Heart left ventricle (tissue), 16 donors: ENCODE measurements around the gene OR10G2. TPM values are rescaled to one million over a fixed set of nuclear protein-coding genes. Genes with fewer than 3 reads are reported as not detected.
"Not testable (repeated sequence)": the region's sequence is repeated elsewhere in the genome, so short reads cannot be mapped to it uniquely, and the experiment has no call there.

ENCODE experiments used
- ATAC-seq, 4 donors: fragments of 200-7000 bp; cut with Tn5 transposase; one replicate each; pipeline ENCODE4 v1.9.1; 2020 to 2022; ENCODE audit warnings: moderate library complexity in 4 of 4, mild to moderate bottlenecking in 3 of 4, moderate number of reproducible peaks in 1 of 4
- DNase-seq, 5 donors: peaks; one replicate each; pipeline ENCODE4 v3.0.0-alpha.2; 2020
- H3K27ac ChIP-seq, 12 donors: fragments of 200-600 bp; sonication (generic) in 4 of 12; one replicate each; pipeline versions ENCODE4 v1.5.0 to v1.8.0; 2016 to 2022; ENCODE audit warnings: mild to moderate bottlenecking in 2 of 12
- H3K27me3 ChIP-seq, 9 donors: fragments of 200-600 bp; sonication (generic) in 2 of 9; one replicate each; pipeline versions ENCODE4 v1.5.1 to v1.8.0; 2016 to 2022; ENCODE audit warnings: mild to moderate bottlenecking in 3 of 9
- H3K36me3 ChIP-seq, 9 donors: fragments of 200-600 bp; sonication (generic) in 2 of 9; one replicate each; pipeline versions ENCODE4 v1.5.0 to v1.8.0; 2018 to 2022; ENCODE audit warnings: mild to moderate bottlenecking in 2 of 9
- H3K4me1 ChIP-seq, 12 donors: fragments of 200-600 bp; sonication (generic) in 4 of 12; one replicate each; pipeline versions ENCODE4 v1.5.0 to v1.8.0; 2016 to 2022; ENCODE audit warnings: mild to moderate bottlenecking in 3 of 12
- H3K4me3 ChIP-seq, 12 donors: fragments of 200-600 bp; sonication (generic) in 4 of 12; one replicate each; pipeline versions ENCODE4 v1.5.0 to v1.8.0; 2017 to 2022; ENCODE audit warnings: mild to moderate bottlenecking in 9 of 12, moderate library complexity in 4 of 12
- H3K9me3 ChIP-seq, 12 donors: fragments of 200-600 bp; sonication (generic) in 4 of 12; one replicate each; pipeline versions ENCODE4 v1.5.0 to v1.8.0; 2016 to 2022; ENCODE audit warnings: mild to moderate bottlenecking in 1 of 12
- POLR2A ChIP-seq, 2 donors: fragments of 450-650 bp; IDR thresholded peaks; one replicate each; pipeline ENCODE4 v1.6.1; 2017; ENCODE audit warnings: antibody characterized with exemption in 2 of 2, mild to moderate bottlenecking in 2 of 2, moderate library complexity in 2 of 2
- WGBS, 4 donors: extraction: QIAGEN DNeasy Blood & Tissue Kit in 2 of 4; methylation state at CpG; one replicate each; pipeline versions ENCODE4 v1.1.5 to v1.1.7; 2013 to 2018; 5-methylcytosine and 5-hydroxymethylcytosine counted together
- intact Hi-C, 10 donors: fragments of 100-400 bp; cut with DNase I; formaldehyde crosslinking; loops; one replicate each; pipeline versions ENCODE4 v1.11.1 to v1.14.2; 2022
- polyA plus RNA-seq, 2 donors: library from polyadenylated mRNA; stranded (reverse); fragments of 200-250 nt; gene quantifications; one replicate each; pipeline ENCODE4 v1.2.3, GENCODE V29; 2013
- total RNA-seq, 9 donors: library from RNA; depleted of rRNA in 2 of 9; stranded (reverse); fragments of >200 nt in 2 of 9; fragmentation: NEBNext Ultra II Directional in 3 of 9; extraction: Animal tissue kit (Norgen Biotek cat#: 25700) in 3 of 9; gene quantifications; one replicate each; pipeline versions ENCODE4 v1.1.0 to v1.2.4, GENCODE V29; 2016 to 2023
- TF ChIP-seq, protein P1 (sequence below), 12 donors: fragments of 200-600 bp; sonication (generic) in 4 of 12; IDR thresholded peaks; one replicate each; pipeline versions ENCODE4 v1.5.0 to v1.8.0; 2018 to 2022; ENCODE audit warnings: antibody characterized with exemption in 12 of 12, mild to moderate bottlenecking in 5 of 12
- donor health status: ischemic (EF 13 %, LVEDD 7.1; RV severe dilation, severe dysfunction).
- donor health status: healthy with polysubstance abuse.
- donor health status: DM: no; HTN: yes; CAD: no.
- donor health status: DM: no; HTN: no; CAD: no.
- donor health status: ischemic (EF 25% LVEDD 6.9; RV normal size, moderate dysfunction).
- donor health status: ischemic (EF 25% LVEDD 5.7; RV mildly dilated, moderate dysfunction).
- donor health status: healthy.
- donor health status: DM: yes; HTN: yes; CAD: no.
- donor health status: ischemic (EF 35%, LVEDD 5.7; RV mildly dilated, moderate dysfunction).
- donor health status: nonischemic (EF 11% LVEDD 7.7; RV severe dilation, severe dysfunction).
- donor health status: DM: yes; HTN: yes; CAD: no.
- donor health status: PGD.
- donor health status: ischemic (EF 29% LVEDD 5.4; RV normal size, mild dysfunction).
- donor health status: nonischemic (EF 23%, LVEDD 6.1; RV moderate dilation, normal function).

OR10G2 gene
- total and polyA plus RNA-seq, 11 donors = not detected

DNA sequence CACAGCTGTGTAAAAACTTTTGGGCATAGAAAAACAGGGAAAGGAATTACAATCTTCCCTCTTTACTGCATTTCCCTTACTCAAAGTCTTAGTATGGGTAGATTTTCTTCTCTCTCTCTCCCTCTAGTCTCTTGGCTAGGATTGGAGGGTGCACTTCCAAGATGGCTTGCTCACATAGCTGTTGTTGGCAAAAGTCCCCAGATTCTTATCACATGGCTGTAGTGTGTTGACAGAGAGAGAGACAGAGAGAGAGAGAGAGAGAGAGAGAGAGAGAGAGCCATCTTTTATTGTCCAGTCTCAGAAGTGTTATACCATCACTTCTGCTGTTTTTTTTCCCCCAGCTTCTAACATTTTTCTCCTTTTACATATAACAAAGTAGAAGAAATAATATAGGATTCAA, 12.6 kb upstream of the OR10G2 start:
- intact Hi-C loops = no loop called here
- Histone ChIP-seq H3K27me3 (peaks cover 0 to 10% (median 0%) of the 10 kb centered on the region in 9 donors), H3K4me1 (peaks cover 0 to 3% (median 0%) of the 10 kb centered on the region in 12 donors), H3K36me3 (no peaks in the 10 kb centered on the region), H3K9me3 (peaks cover 0 to 6% (median 0%) of the 10 kb centered on the region in 12 donors), H3K4me3 (no peak overlapping the region), H3K27ac (no peak overlapping the region)
- DNase-seq (no peak), ATAC-seq (no peak)
- TF ChIP-seq POLR2A (IDR thresholded peaks at IDR 0.05) = no peak
- TF ChIP-seq, protein P1, sequence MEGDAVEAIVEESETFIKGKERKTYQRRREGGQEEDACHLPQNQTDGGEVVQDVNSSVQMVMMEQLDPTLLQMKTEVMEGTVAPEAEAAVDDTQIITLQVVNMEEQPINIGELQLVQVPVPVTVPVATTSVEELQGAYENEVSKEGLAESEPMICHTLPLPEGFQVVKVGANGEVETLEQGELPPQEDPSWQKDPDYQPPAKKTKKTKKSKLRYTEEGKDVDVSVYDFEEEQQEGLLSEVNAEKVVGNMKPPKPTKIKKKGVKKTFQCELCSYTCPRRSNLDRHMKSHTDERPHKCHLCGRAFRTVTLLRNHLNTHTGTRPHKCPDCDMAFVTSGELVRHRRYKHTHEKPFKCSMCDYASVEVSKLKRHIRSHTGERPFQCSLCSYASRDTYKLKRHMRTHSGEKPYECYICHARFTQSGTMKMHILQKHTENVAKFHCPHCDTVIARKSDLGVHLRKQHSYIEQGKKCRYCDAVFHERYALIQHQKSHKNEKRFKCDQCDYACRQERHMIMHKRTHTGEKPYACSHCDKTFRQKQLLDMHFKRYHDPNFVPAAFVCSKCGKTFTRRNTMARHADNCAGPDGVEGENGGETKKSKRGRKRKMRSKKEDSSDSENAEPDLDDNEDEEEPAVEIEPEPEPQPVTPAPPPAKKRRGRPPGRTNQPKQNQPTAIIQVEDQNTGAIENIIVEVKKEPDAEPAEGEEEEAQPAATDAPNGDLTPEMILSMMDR (IDR thresholded peaks at IDR 0.05) = no peak

DNA sequence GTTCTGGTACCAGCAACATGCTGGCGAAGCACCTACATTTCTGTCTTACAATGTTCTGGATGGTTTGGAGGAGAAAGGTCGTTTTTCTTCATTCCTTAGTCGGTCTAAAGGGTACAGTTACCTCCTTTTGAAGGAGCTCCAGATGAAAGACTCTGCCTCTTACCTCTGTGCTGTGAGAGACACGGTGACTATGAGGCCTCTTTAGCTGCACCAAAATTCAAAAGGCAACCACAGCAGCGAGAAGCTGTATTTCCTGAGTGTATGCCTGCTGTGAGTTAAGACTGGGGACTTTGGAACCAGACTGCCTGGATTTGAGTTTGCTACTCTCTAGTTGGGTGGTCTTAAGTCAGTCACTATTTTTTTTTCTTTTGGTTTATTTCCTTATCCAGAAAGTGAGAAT, 8.7 kb upstream of the OR10G2 start:
- 67 to 73% (median 69%) methylated on average over 5 of the region's 5 CpGs for WGBS, 4 donors
- TF ChIP-seq, protein P1 (IDR thresholded peaks at IDR 0.05) = no peak
- TF ChIP-seq POLR2A (IDR thresholded peaks at IDR 0.05) = no peak
- ATAC-seq = no peak
- intact Hi-C loops = no loop called here
- Histone ChIP-seq H3K4me3 (no peak overlapping the region), H3K27me3 (peaks cover 0 to 10% (median 0%) of the 10 kb centered on the region in 9 donors), H3K9me3 (peaks cover 0 to 4% (median 0%) of the 10 kb centered on the region in 12 donors), H3K36me3 (no peaks in the 10 kb centered on the region), H3K4me1 (no peaks in the 10 kb centered on the region), H3K27ac (no peak overlapping the region)
- no peak for DNase-seq

DNA sequence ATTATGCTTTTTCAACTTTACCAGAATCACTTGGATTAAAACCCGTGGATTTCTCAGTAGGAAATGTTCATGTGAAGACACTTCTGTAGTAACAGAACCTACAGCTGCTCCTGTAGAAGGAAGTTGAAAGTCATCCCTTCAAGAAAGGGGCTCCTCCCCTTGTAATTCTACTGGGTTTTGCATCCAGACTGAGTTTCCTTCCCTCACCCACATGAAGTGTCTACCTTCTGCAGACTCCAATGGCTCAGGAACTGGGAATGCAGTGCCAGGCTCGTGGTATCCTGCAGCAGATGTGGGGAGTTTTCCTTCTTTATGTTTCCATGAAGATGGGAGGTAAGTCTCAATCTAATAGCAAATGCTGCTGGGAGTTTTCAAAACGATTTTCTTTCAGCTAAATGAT, 7.9 kb upstream of the OR10G2 start:
- ATAC-seq = no peak
- TF ChIP-seq POLR2A (IDR thresholded peaks at IDR 0.05) = no peak
- TF ChIP-seq, protein P1 (IDR thresholded peaks at IDR 0.05) = no peak
- DNase-seq = no peak
- Histone ChIP-seq H3K36me3 (no peaks in the 10 kb centered on the region), H3K4me1 (no peaks in the 10 kb centered on the region), H3K27me3 (peaks cover 0 to 10% (median 0%) of the 10 kb centered on the region in 9 donors), H3K9me3 (no peaks in the 10 kb centered on the region), H3K27ac (no peak overlapping the region), H3K4me3 (no peak overlapping the region)
- WGBS, 4 donors = 52 to 63% (median 56%) methylated on average over 3 of the region's 3 CpGs
- intact Hi-C loops = no loop called here

DNA sequence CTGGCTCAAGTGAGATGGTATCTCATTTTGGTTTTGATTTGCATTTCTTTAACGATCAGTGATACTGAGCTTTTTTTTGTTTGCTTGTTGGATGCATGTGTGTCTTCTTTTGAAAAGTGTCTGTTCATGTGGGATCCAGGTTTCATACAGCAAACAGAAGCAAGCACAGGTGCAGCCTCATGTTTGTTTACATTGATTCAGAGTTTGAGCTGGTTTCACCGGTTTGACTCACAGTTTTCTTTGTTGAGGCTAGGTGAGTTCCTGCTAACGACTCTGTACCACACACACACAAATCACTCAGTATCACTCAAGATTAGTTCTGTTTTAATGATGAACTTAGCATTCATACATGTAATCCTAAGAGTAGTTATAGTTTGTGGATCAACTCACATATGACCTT, 3.7 kb downstream of the OR10G2 start:
- no peaks in the 10 kb centered on the region for H3K36me3 ChIP-seq
- TF ChIP-seq, protein P1 (IDR thresholded peaks at IDR 0.05) = no peak
- no peak for TF ChIP-seq POLR2A (IDR thresholded peaks at IDR 0.05)
- H3K27me3 ChIP-seq = no peaks in the 10 kb centered on the region
- intact Hi-C loops = no loop called here
- ATAC-seq (no peak), DNase-seq (no peak)
- H3K9me3 ChIP-seq = peaks cover 0 to 5% (median 0%) of the 10 kb centered on the region in 12 donors
- no peak overlapping the region for H3K4me3 ChIP-seq
- 28 to 81% (median 42%) methylated on average over 3 of the region's 3 CpGs for WGBS, 4 donors
- no peak overlapping the region for H3K27ac ChIP-seq
- H3K4me1 ChIP-seq = no peaks in the 10 kb centered on the region

DNA sequence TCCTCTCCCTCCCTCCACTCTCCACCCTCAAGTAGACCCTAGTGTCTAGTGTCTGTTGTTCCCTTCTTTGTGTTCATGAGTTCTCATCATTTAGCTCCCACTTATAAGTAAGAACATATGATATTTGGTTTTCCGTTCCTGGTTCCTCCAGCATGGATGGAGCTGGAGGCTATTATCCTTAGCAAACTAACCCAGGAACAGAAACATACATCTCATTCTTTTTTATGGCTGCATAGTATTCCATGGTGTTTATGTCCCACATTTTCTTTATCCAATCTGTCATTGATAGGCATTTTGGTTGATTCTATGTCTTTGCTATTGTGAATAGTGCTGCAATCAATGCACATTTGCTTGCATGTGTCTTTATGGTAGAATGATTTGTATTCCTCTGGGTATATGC, 4.2 kb downstream of the OR10G2 start:
- H3K27me3 ChIP-seq, intact Hi-C loops, DNase-seq, H3K4me1 ChIP-seq, H3K27ac ChIP-seq, ATAC-seq, H3K9me3 ChIP-seq, H3K36me3 ChIP-seq, H3K4me3 ChIP-seq: not testable (repeated sequence)
- WGBS, 4 donors = 85 to 94% (median 90%) methylated on average over 1 of the region's 1 CpG
